GM12878 (cell line): Measurements from ENCODE around the gene GATA2. TPM values are rescaled to one million over a fixed set of nuclear protein-coding genes. Genes with fewer than 3 reads are reported as not detected.

Experiments used
- ATAC-seq: fragments of 200-7000 bp; cut with Tn5 transposase; 3 replicates; pipeline ENCODE4 v1.9.1; 2020; ENCODE audit warnings: mild to moderate bottlenecking, moderate library complexity
- BruUV-seq: library from RNA; stranded (reverse); fragments of 400-500 nt; replicated peaks from 2 replicates; lab custom pipeline; 2021; lab: Mats Ljungman, UMichigan
- CTCF ChIA-PET: fragments of 300-600 bp; sonication (Branson Sonifier 250); formaldehyde crosslinking; extraction: SDS; loops from one replicate; lab custom pipeline; 2021; ENCODE audit warnings: inconsistent platforms; lab: Yijun Ruan, JAX
- POLR2A ChIA-PET: fragments of 350-600 bp; formaldehyde crosslinking; extraction: SDS; loops from one replicate; lab custom pipeline; 2021; ENCODE audit warnings: inconsistent platforms; lab: Charles Lee
- RAD21 ChIA-PET: fragments of 300-600 bp; sonication (Branson Sonifier 250); formaldehyde crosslinking; loops from one replicate; lab custom pipeline; 2023; ENCODE audit warnings: antibody characterized with exemption; ENCODE audit not compliant: unreplicated experiment; lab: Charles Lee
- SMC1A ChIA-PET: fragments of 300-600 bp; sonication (Branson Sonifier 250); formaldehyde crosslinking; loops from one replicate; lab custom pipeline; 2023; ENCODE audit not compliant: unreplicated experiment, uncharacterized antibody; lab: Charles Lee
- DNase-seq: peaks from one replicate; pipeline ENCODE4 v3.0.0-alpha.2; 2011; ENCODE audit warnings: low read depth, low spot score
- FAIRE-seq: peaks from 3 replicates; lab custom pipeline; 2011; peaks lifted over from hg19 to GRCh38; lab: Jason Lieb, UNC
- H2AFZ ChIP-seq: 2 replicates; pipeline ENCODE4 v1.6.0; 2011; ENCODE audit warnings: low read depth, low read length, control low read depth; ENCODE audit not compliant: control insufficient read depth
- H3K27ac ChIP-seq: 2 replicates; pipeline ENCODE4 v1.5.1; 2011; ENCODE audit warnings: control low read depth; ENCODE audit not compliant: control insufficient read depth, insufficient read depth
- H3K27me3 ChIP-seq, 2 experiments: replicated peaks in 1 of 2; 2 replicates each; pipeline versions ENCODE4 v1.6.0 to v1.6.1; 2011; ENCODE audit warnings: low read length in 1 of 2; ENCODE audit not compliant: control insufficient read depth in 2 of 2, insufficient read depth in 2 of 2
- H3K36me3 ChIP-seq, 2 experiments: 2 replicates each; pipeline ENCODE4 v1.5.1; 2011; ENCODE audit warnings: low read length in 1 of 2; ENCODE audit not compliant: control insufficient read depth in 2 of 2, insufficient read depth in 2 of 2
- H3K4me1 ChIP-seq: 2 replicates; pipeline ENCODE4 v1.6.1; 2011; ENCODE audit warnings: mild to moderate bottlenecking, low read length, moderate library complexity, mixed read lengths; ENCODE audit not compliant: control insufficient read depth, insufficient read depth
- H3K4me2 ChIP-seq: 2 replicates; pipeline ENCODE4 v1.6.0; 2011; ENCODE audit warnings: control low read depth; ENCODE audit not compliant: control insufficient read depth, insufficient read depth
- H3K4me3 ChIP-seq: fragments of 200-600 bp; sonication (generic); 2 replicates; pipeline ENCODE4 v1.5.1; 2016
- H3K79me2 ChIP-seq: 2 replicates; pipeline ENCODE4 v1.6.0; 2011; ENCODE audit warnings: low read length; ENCODE audit not compliant: control insufficient read depth, insufficient read depth
- H3K9ac ChIP-seq: 2 replicates; pipeline ENCODE4 v1.8.0; 2011; ENCODE audit warnings: low read length, control low read depth, mixed read lengths; ENCODE audit not compliant: control insufficient read depth, insufficient read depth
- H3K9me3 ChIP-seq: replicated peaks from 3 replicates; pipeline ENCODE4 v1.5.1; 2011; ENCODE audit warnings: mild to moderate bottlenecking, low read length; ENCODE audit not compliant: control insufficient read depth, insufficient read depth
- H4K20me1 ChIP-seq: 2 replicates; pipeline ENCODE4 v1.6.0; 2011; ENCODE audit not compliant: control insufficient read depth, insufficient read depth
- ATF7 ChIP-seq: fragments of 450-650 bp; IDR thresholded peaks from 2 replicates; pipeline ENCODE4 v1.6.1; 2016; ENCODE audit warnings: low read depth, mild to moderate bottlenecking
- FOS ChIP-seq: IDR thresholded peaks from 3 replicates; pipeline ENCODE4 v1.6.1; 2011; ENCODE audit warnings: borderline replicate concordance; ENCODE audit not compliant: insufficient read length; ENCODE audit errors: extremely low read depth
- HDGF ChIP-seq: fragments of 450-650 bp; IDR thresholded peaks from 2 replicates; pipeline ENCODE4 v1.6.1; 2016; ENCODE audit warnings: antibody characterized with exemption
- IRF5 ChIP-seq: fragments of 450-650 bp; IDR thresholded peaks from 2 replicates; pipeline ENCODE4 v1.6.1; 2017; ENCODE audit warnings: borderline replicate concordance
- NFIC ChIP-seq: IDR thresholded peaks from 2 replicates; pipeline ENCODE4 v1.6.1; 2012; ENCODE audit warnings: low read depth, mild to moderate bottlenecking, inconsistent platforms, low read length, moderate library complexity
- NR2C2 ChIP-seq: IDR thresholded peaks from 2 replicates; pipeline ENCODE4 v1.6.1; 2011; ENCODE audit warnings: borderline replicate concordance, low read depth; ENCODE audit not compliant: control insufficient read depth, insufficient read length
- WGBS: methylation state at CpG from one replicate; pipeline ENCODE4 v1.1.6; 2016; ENCODE audit warnings: low lambda C conversion rate; ENCODE audit not compliant: insufficient replicate concordance, insufficient coverage; ENCODE audit errors: missing lambda C conversion rate; 5-methylcytosine and 5-hydroxymethylcytosine counted together
- in situ Hi-C: fragments of 300-500 bp; cut with MboI; formaldehyde crosslinking; loops from 9 replicates; pipeline ENCODE4 v1.14.3; 2018; ENCODE audit warnings: mixed read lengths
- intact Hi-C: fragments of 100-400 bp; cut with micrococcal nuclease; formaldehyde crosslinking; loops from one replicate; pipeline ENCODE4 v1.14.2; 2022; ENCODE audit not compliant: unreplicated experiment
- polyA plus RNA-seq, 11 experiments: library from polyadenylated mRNA; depleted of rRNA in 4 of 11; unstranded in 6 of 11; stranded (reverse) in 5 of 11; fragments of >200 nt; fragmentation: Nextera tagmentation in 4 of 11; fragmentation: Illumina TruSeq in 1 of 11; extraction: Ambion mirVana in 4 of 11; extraction: Trizol in 1 of 11; gene quantifications; 1 replicate in 1 of 11; 2 replicates in 10 of 11; pipeline versions ENCODE4 v1.2.1 to v1.2.3, GENCODE V29; 2011 to 2016; ENCODE audit warnings: inconsistent platforms in 2 of 11, missing spikeins in 2 of 11, low read depth in 1 of 11
- total RNA-seq, 4 experiments: library from RNA; depleted of rRNA in 3 of 4; stranded (reverse); fragments of >200 nt in 3 of 4; fragmentation: Illumina TruSeq in 1 of 4; extraction: Trizol in 1 of 4; gene quantifications; 2 replicates each; pipeline versions ENCODE4 v1.2.1 to v1.2.3, GENCODE V29; 2013 to 2021

GATA2 gene
- total and polyA plus RNA-seq, 10 of the 15 experiments (the other 5 are each of a cell fraction or from before 2014, with no cell fraction given), result 0.56 TPM; not detected in 9

- no peak for TF ChIP-seq NR2C2
Measured at GRCh38 chr3:128452120-128452519, 40.9 kb downstream of the GATA2 start (continued).

GRCh38 chr3:128449111-128449638 is 43.8 kb downstream of the GATA2 start:
- Histone ChIP-seq H3K9ac (no peak overlapping the region), H3K4me2 (no peak overlapping the region), H3K27me3 (peaks cover under 1 to 2% of the 10 kb centered on the region in 2 experiments; a peak in 2 of 4 replicates), H3K36me3 (no peaks in the 10 kb centered on the region), H3K9me3 (no peaks in the 10 kb centered on the region; the same call in 2 of the 3 replicates), H3K4me3 (no peak overlapping the region), H3K79me2 (no peaks in the 10 kb centered on the region), H3K27ac (no peak overlapping the region)
- WGBS, result 51% methylated on average over 6 of the region's 6 CpGs
- CTCF ChIA-PET, result no interaction called here
- DNase-seq (no peak), ATAC-seq (no peak)
- no TSS peak for BruUV-seq
- intact Hi-C loops (no loop called here), in situ Hi-C loops (no loop called here)
- no peak for TF ChIP-seq IRF5
- TF ChIP-seq HDGF, result no peak
- peak; percentile 25; the same call in 1 of the 2 replicates for TF ChIP-seq ATF7
- no peak for TF ChIP-seq FOS
- TF ChIP-seq NFIC, result no peak
- TF ChIP-seq, all 136 proteins: peak for 1
- SMC1A ChIA-PET, result no interaction called here
- RAD21 ChIA-PET, result no interaction called here
- Histone ChIP-seq H2AFZ (no peak overlapping the region), H4K20me1 (no peaks in the 10 kb centered on the region), H3K4me1 (peaks cover 12% of the 10 kb centered on the region)
- FAIRE-seq, result no peak
- POLR2A ChIA-PET, result no interaction called here
